Measurements from ENCODE around the gene AFAP1L2. TPM values are rescaled to one million over a fixed set of nuclear protein-coding genes. Genes with fewer than 3 reads are reported as not detected.

AFAP1L2 gene, protein sequence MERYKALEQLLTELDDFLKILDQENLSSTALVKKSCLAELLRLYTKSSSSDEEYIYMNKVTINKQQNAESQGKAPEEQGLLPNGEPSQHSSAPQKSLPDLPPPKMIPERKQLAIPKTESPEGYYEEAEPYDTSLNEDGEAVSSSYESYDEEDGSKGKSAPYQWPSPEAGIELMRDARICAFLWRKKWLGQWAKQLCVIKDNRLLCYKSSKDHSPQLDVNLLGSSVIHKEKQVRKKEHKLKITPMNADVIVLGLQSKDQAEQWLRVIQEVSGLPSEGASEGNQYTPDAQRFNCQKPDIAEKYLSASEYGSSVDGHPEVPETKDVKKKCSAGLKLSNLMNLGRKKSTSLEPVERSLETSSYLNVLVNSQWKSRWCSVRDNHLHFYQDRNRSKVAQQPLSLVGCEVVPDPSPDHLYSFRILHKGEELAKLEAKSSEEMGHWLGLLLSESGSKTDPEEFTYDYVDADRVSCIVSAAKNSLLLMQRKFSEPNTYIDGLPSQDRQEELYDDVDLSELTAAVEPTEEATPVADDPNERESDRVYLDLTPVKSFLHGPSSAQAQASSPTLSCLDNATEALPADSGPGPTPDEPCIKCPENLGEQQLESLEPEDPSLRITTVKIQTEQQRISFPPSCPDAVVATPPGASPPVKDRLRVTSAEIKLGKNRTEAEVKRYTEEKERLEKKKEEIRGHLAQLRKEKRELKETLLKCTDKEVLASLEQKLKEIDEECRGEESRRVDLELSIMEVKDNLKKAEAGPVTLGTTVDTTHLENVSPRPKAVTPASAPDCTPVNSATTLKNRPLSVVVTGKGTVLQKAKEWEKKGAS
- total RNA-seq, result 0.51 and 7.5 TPM in 2 replicates

GRCh38 chr10:114404171-114405010 is at the start of gene AFAP1L2:
Gene AFAP1L2, minus strand, starts transcription at chr10:114404502. Its CDS starts 47 bp downstream, at chr10:114404455.

Other genes starting within 250 kb of the AFAP1L2 start
- gene CCDC186, start 230.3 kb downstream of the AFAP1L2 start, total RNA-seq, result 5.1 and 5.4 TPM in 2 replicates
- gene TDRD1, start 225.1 kb downstream of the AFAP1L2 start, total RNA-seq, result 0.23 TPM in 1 of 2 replicates, not detected in the other
- gene VWA2, start 165.2 kb downstream of the AFAP1L2 start, total RNA-seq, result not detected in 2 replicates

Measured in pericardium fibroblast (primary cell).